Raji (cell line): ENCODE measurements around the gene ACOX2.

ENCODE experiments used
- POLR2A ChIP-seq: IDR thresholded peaks from 2 replicates; pipeline ENCODE4 v1.6.1; 2011; ENCODE audit warnings: low read depth, low read length, control low read depth; ENCODE audit not compliant: insufficient read depth

The ACOX2 gene

GRCh38 chr3:58531555-58531954 is 5.4 kb downstream of the ACOX2 start:
- TF ChIP-seq POLR2A: no peak

- TF ChIP-seq POLR2A: no peak
These were observed 6.6 kb downstream of the ACOX2 start for GRCh38 chr3:58530354-58530865.

GRCh38 chr3:58529516-58530353 is 7.3 kb downstream of the ACOX2 start:
- no peak for TF ChIP-seq POLR2A

GRCh38 chr3:58528629-58529028 is 8.4 kb downstream of the ACOX2 start:
- no peak for TF ChIP-seq POLR2A

GRCh38 chr3:58526515-58526957 is 10.5 kb downstream of the ACOX2 start:
- no peak for TF ChIP-seq POLR2A

- TF ChIP-seq POLR2A: no peak
These were observed 12.6 kb downstream of the ACOX2 start for GRCh38 chr3:58524326-58524888.

GRCh38 chr3:58522759-58523425 is 14.1 kb downstream of the ACOX2 start:
- TF ChIP-seq POLR2A: no peak

- no peak for TF ChIP-seq POLR2A
These were observed 14.9 kb downstream of the ACOX2 start for GRCh38 chr3:58521917-58522631.

- no peak for TF ChIP-seq POLR2A
These were observed 15.7 kb downstream of the ACOX2 start for GRCh38 chr3:58521336-58521670.

GRCh38 chr3:58520403-58521335 is 16.3 kb downstream of the ACOX2 start:
- no peak for TF ChIP-seq POLR2A

- TF ChIP-seq POLR2A: no peak
These were observed 17.2 kb downstream of the ACOX2 start for GRCh38 chr3:58519668-58520402.

GRCh38 chr3:58518291-58518789 is 18.6 kb downstream of the ACOX2 start:
- TF ChIP-seq POLR2A: no peak

- no peak for TF ChIP-seq POLR2A
These were observed 22.6 kb downstream of the ACOX2 start for GRCh38 chr3:58514405-58514804.
